Hepatocyte (in vitro differentiated cells): ENCODE measurements around the gene SLC6A12.

Experiments used
- EZH2phosphoT487 ChIP-seq: fragments of 200-600 bp; sonication (generic); IDR thresholded peaks from one replicate; pipeline ENCODE4 v1.6.1; 2018; ENCODE audit warnings: antibody characterized with exemption, mild to moderate bottlenecking, low read depth, moderate library complexity; ENCODE audit not compliant: unreplicated experiment, severe bottlenecking
- TF ChIP-seq, protein P1 (sequence below): fragments of 200-600 bp; sonication (generic); IDR thresholded peaks from 2 replicates; pipeline ENCODE4 v1.5.1; 2016; ENCODE audit warnings: antibody characterized with exemption, mild to moderate bottlenecking; ENCODE audit not compliant: poor library complexity

DNA sequence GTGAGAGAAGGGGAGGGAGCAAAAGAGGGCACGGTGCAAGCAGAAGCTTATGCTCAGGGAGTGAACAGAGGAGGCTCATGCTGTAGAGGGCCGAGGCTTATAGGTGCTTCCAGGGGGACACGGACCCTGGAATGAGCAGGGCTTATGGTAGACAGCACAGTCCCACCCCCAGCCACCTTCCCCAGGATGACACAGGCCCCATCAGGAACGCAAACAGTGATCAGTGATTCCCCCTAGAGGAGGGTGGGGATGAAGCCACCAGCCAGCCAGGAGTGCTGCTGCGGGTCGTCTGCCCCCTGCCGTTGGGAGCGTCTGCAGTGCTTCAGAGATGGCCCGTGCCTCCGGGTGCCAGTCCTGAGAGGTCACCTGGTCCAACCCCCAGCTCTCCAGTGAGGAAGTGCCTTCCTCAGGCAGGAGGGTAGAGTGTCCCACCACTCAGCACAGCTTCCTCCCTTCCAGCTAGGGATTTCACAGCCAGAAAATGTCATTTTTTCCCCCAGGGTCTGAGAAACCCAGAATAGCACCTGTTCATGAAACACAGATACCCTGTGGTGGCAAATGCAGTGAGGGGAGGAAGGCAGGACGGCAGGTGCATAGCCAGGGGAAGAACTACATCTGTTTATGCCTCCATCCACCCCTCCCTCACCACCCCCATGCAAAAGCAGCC lies 60.7 kb downstream of the SLC6A12 start:
- TF ChIP-seq, protein P1, sequence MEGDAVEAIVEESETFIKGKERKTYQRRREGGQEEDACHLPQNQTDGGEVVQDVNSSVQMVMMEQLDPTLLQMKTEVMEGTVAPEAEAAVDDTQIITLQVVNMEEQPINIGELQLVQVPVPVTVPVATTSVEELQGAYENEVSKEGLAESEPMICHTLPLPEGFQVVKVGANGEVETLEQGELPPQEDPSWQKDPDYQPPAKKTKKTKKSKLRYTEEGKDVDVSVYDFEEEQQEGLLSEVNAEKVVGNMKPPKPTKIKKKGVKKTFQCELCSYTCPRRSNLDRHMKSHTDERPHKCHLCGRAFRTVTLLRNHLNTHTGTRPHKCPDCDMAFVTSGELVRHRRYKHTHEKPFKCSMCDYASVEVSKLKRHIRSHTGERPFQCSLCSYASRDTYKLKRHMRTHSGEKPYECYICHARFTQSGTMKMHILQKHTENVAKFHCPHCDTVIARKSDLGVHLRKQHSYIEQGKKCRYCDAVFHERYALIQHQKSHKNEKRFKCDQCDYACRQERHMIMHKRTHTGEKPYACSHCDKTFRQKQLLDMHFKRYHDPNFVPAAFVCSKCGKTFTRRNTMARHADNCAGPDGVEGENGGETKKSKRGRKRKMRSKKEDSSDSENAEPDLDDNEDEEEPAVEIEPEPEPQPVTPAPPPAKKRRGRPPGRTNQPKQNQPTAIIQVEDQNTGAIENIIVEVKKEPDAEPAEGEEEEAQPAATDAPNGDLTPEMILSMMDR: peak; percentile 89
- no peak for TF ChIP-seq EZH2phosphoT487
